H1 (cell line): ENCODE measurements around the gene MYRF. TPM values are rescaled to one million over a fixed set of nuclear protein-coding genes. Genes with fewer than 3 reads are reported as not detected.

ENCODE experiments used
- CTCF ChIA-PET: fragments of 300-600 bp; sonication (Branson Sonifier 250); formaldehyde crosslinking; loops from one replicate; lab custom pipeline; 2021; ENCODE audit not compliant: partially characterized antibody; lab: Charles Lee
- POLR2A ChIA-PET: fragments of 300-600 bp; sonication (Branson Sonifier 250); formaldehyde crosslinking; loops from one replicate; lab custom pipeline; 2021; ENCODE audit warnings: inconsistent platforms; ENCODE audit not compliant: partially characterized antibody; lab: Charles Lee
- DNase-seq, 2 experiments: peaks; one replicate each; pipeline versions ENCODE4 v3.0.0 to v3.0.0-alpha.2; 2010 to 2022; ENCODE audit warnings: low spot score in 2 of 2, low read depth in 1 of 2, mixed read lengths in 1 of 2
- FAIRE-seq: peaks from 2 replicates; lab custom pipeline; 2011; peaks lifted over from hg19 to GRCh38; lab: Jason Lieb, UNC
- H2AFZ ChIP-seq: 2 replicates; pipeline ENCODE4 v1.8.1; 2012; ENCODE audit warnings: low read length, inconsistent platforms
- H2AK5ac ChIP-seq: 2 replicates; pipeline ENCODE4 v1.6.1; 2013; ENCODE audit warnings: low read depth, low read length
- H2BK120ac ChIP-seq: replicated peaks from 2 replicates; pipeline ENCODE3; 2013; ENCODE audit warnings: low read depth, low read length, inconsistent platforms
- H2BK12ac ChIP-seq: 2 replicates; pipeline ENCODE4 v1.6.1; 2013; ENCODE audit warnings: low read depth, low read length
- H2BK15ac ChIP-seq: 2 replicates; pipeline ENCODE4 v1.6.1; 2013; ENCODE audit warnings: low read length
- H2BK20ac ChIP-seq: 2 replicates; pipeline ENCODE4 v1.6.1; 2013; ENCODE audit warnings: low read length
- H2BK5ac ChIP-seq: 2 replicates; pipeline ENCODE4 v1.6.1; 2013; ENCODE audit warnings: low read depth, low read length
- H3K14ac ChIP-seq: 2 replicates; pipeline ENCODE4 v1.6.1; 2013; ENCODE audit warnings: inconsistent platforms; ENCODE audit not compliant: insufficient read length
- H3K18ac ChIP-seq: 2 replicates; pipeline ENCODE4 v1.6.1; 2013; ENCODE audit warnings: low read length; ENCODE audit errors: extremely low read depth
- H3K23ac ChIP-seq: 2 replicates; pipeline ENCODE4 v1.6.1; 2013; ENCODE audit warnings: inconsistent platforms; ENCODE audit not compliant: insufficient read length
- H3K23me2 ChIP-seq: 2 replicates; pipeline ENCODE4 v1.6.1; 2013; ENCODE audit warnings: low read depth, low read length
- H3K27ac ChIP-seq: 2 replicates; pipeline ENCODE4 v1.6.1; 2011; ENCODE audit warnings: low read depth, low read length, inconsistent platforms
- H3K27me3 ChIP-seq, 4 experiments: replicated peaks in 1 of 4; 1 replicate in 1 of 4; 2 replicates in 3 of 4; pipeline versions ENCODE4 v1.6.1 to v1.8.1; 2011 to 2013; ENCODE audit warnings: low read length in 3 of 4, mild to moderate bottlenecking in 3 of 4, inconsistent platforms in 2 of 4, mixed read lengths in 2 of 4, moderate library complexity in 1 of 4; ENCODE audit not compliant: control insufficient read depth in 3 of 4, insufficient read depth in 3 of 4; ENCODE audit errors: extremely low read depth in 1 of 4
- H3K36me3 ChIP-seq, 4 experiments: 2 replicates each; pipeline versions ENCODE4 v1.6.1 to v1.8.1; 2011 to 2013; ENCODE audit warnings: mild to moderate bottlenecking in 4 of 4, low read length in 3 of 4, moderate library complexity in 2 of 4, control low read depth in 1 of 4, inconsistent platforms in 1 of 4; ENCODE audit not compliant: insufficient read depth in 4 of 4, control insufficient read depth in 2 of 4
- H3K4ac ChIP-seq: replicated peaks from 2 replicates; pipeline ENCODE3; 2013; ENCODE audit warnings: low read length, low read depth, mixed read lengths, inconsistent platforms; ENCODE audit not compliant: insufficient read length
- H3K4me1 ChIP-seq, 4 experiments: replicated peaks in 1 of 4; 1 replicate in 1 of 4; 2 replicates in 3 of 4; pipeline versions ENCODE4 v1.6.1 to v1.8.1; 2011 to 2013; ENCODE audit warnings: low read length in 3 of 4, inconsistent platforms in 2 of 4, mixed read lengths in 1 of 4; ENCODE audit not compliant: insufficient read depth in 4 of 4, control insufficient read depth in 3 of 4
- H3K4me2 ChIP-seq, 2 experiments: 2 replicates each; pipeline versions ENCODE4 v1.6.1 to v1.8.1; 2011 to 2013; ENCODE audit warnings: low read depth in 2 of 2, low read length in 2 of 2, control low read depth in 1 of 2, inconsistent platforms in 1 of 2, mild to moderate bottlenecking in 1 of 2; ENCODE audit not compliant: insufficient read depth in 1 of 2
- H3K4me3 ChIP-seq, 4 experiments: fragments of 200-600, 300-600 bp in 1 of 4; sonication (generic), shearing (Covaris generic), sonication (Bioruptor Twin) in 1 of 4; 2 replicates each; pipeline versions ENCODE4 v1.5.1 to v1.8.1; 2011 to 2016; ENCODE audit warnings: low read length in 4 of 4, low read depth in 3 of 4, control low read depth in 2 of 4, inconsistent platforms in 2 of 4, mild to moderate bottlenecking in 2 of 4, mixed read lengths in 1 of 4, moderate library complexity in 1 of 4; ENCODE audit not compliant: insufficient read depth in 2 of 4; ENCODE audit errors: extremely low read depth in 1 of 4
- H3K56ac ChIP-seq: replicated peaks from 2 replicates; pipeline ENCODE3; 2013; ENCODE audit warnings: low read depth, mild to moderate bottlenecking, mixed read lengths, low read length, inconsistent platforms; ENCODE audit not compliant: insufficient read length
- H3K79me1 ChIP-seq: 2 replicates; pipeline ENCODE4 v1.6.1; 2013; ENCODE audit warnings: low read depth, low read length, control low read depth
- H3K79me2 ChIP-seq, 2 experiments: 2 replicates each; pipeline versions ENCODE4 v1.6.1 to v1.8.1; 2012 to 2013; ENCODE audit warnings: low read length in 2 of 2, mild to moderate bottlenecking in 2 of 2, inconsistent platforms in 1 of 2; ENCODE audit not compliant: insufficient read depth in 2 of 2, control insufficient read depth in 1 of 2
- H3K9ac ChIP-seq, 4 experiments: replicated peaks in 1 of 4; 1 replicate in 1 of 4; 2 replicates in 3 of 4; pipeline versions ENCODE4 v1.6.1 to v1.8.1; 2011 to 2013; ENCODE audit warnings: low read depth in 3 of 4, low read length in 3 of 4, control low read depth in 2 of 4, mild to moderate bottlenecking in 2 of 4, moderate library complexity in 2 of 4, inconsistent platforms in 1 of 4; ENCODE audit errors: extremely low read depth in 1 of 4
- H3K9me3 ChIP-seq, 2 experiments: 2 replicates each; pipeline versions ENCODE4 v1.6.1 to v1.8.1; 2012 to 2013; ENCODE audit warnings: mild to moderate bottlenecking in 2 of 2, moderate library complexity in 2 of 2, control low read depth in 1 of 2, inconsistent platforms in 1 of 2, low read depth in 1 of 2, low read length in 1 of 2, mixed read lengths in 1 of 2; ENCODE audit not compliant: insufficient read depth in 2 of 2
- H4K20me1 ChIP-seq, 2 experiments: replicated peaks in 1 of 2; 2 replicates each; pipeline versions ENCODE3 to v1.8.1; 2011 to 2013; ENCODE audit warnings: inconsistent platforms in 2 of 2, low read length in 2 of 2, mild to moderate bottlenecking in 1 of 2; ENCODE audit not compliant: insufficient read depth in 2 of 2, control insufficient read depth in 1 of 2
- H4K5ac ChIP-seq: 2 replicates; pipeline ENCODE4 v1.6.1; 2013; ENCODE audit warnings: low read length, low read depth, mixed read lengths, inconsistent platforms; ENCODE audit not compliant: insufficient read length
- H4K8ac ChIP-seq: 2 replicates; pipeline ENCODE4 v1.8.0; 2013; ENCODE audit warnings: mild to moderate bottlenecking, moderate library complexity, low read length, inconsistent platforms; ENCODE audit not compliant: insufficient read depth; ENCODE audit errors: extremely low read depth
- H4K91ac ChIP-seq: replicated peaks from 2 replicates; pipeline ENCODE3; 2013; ENCODE audit warnings: low read length, mixed read lengths, inconsistent platforms; ENCODE audit not compliant: insufficient read length
- JUN ChIP-seq: IDR thresholded peaks from 2 replicates; pipeline ENCODE4 v1.6.1; 2011; ENCODE audit warnings: low read depth, mild to moderate bottlenecking, improper control_type of control experiment, low read length
- KDM1A ChIP-seq: fragments of 200-600, 300-600 bp; sonication (generic); IDR thresholded peaks from 2 replicates; pipeline ENCODE4 v1.7.1; 2016; ENCODE audit warnings: mild to moderate bottlenecking, low read length, borderline replicate concordance
- YY1 ChIP-seq: IDR thresholded peaks from 2 replicates; pipeline ENCODE4 v1.6.1; 2011; ENCODE audit warnings: low read depth, mild to moderate bottlenecking, low read length
- WGBS, 2 experiments: shearing (Covaris generic) in 1 of 2; methylation state at CpG; one replicate each; pipeline versions ENCODE4 v1.1.6 to v1.1.7; 2013 to 2015; ENCODE audit warnings: low lambda C conversion rate in 2 of 2, mixed read lengths in 2 of 2, inconsistent platforms in 1 of 2, low coverage in 1 of 2, missing lambda C conversion rate in 1 of 2; ENCODE audit not compliant: insufficient replicate concordance in 2 of 2, insufficient coverage in 1 of 2, insufficient read length in 1 of 2; ENCODE audit errors: extremely low coverage in 1 of 2, missing lambda C conversion rate in 1 of 2; 5-methylcytosine and 5-hydroxymethylcytosine counted together
- polyA plus RNA-seq, 7 experiments: library from polyadenylated mRNA; depleted of rRNA in 3 of 7; stranded (reverse) in 5 of 7; unstranded in 2 of 7; fragments of >200 nt in 5 of 7; fragments of 200-250 nt in 2 of 7; gene quantifications; 1 replicate in 5 of 7; 2 replicates in 1 of 7; 4 replicates in 1 of 7; pipeline versions ENCODE4 v1.2.1 to v1.2.3, GENCODE V29; 2011 to 2013; ENCODE audit warnings: missing spikeins in 2 of 7, mixed read lengths in 2 of 7
- total RNA-seq: library from RNA; stranded (reverse); fragmentation: NEBNext Ultra II Directional; extraction: Animal tissue kit (Norgen Biotek cat#: 25700); gene quantifications from 2 replicates; pipeline ENCODE4 v1.2.1, GENCODE V29; 2021
- TF ChIP-seq, protein P1 (sequence below), 3 experiments: IDR thresholded peaks; 1 replicate in 2 of 3; 2 replicates in 1 of 3; pipeline versions ENCODE4 v1.5.1 to v1.6.1; 2011; ENCODE audit warnings: low read length in 3 of 3, mild to moderate bottlenecking in 3 of 3, inconsistent platforms in 2 of 3, low read depth in 1 of 3, moderate library complexity in 1 of 3; ENCODE audit not compliant: insufficient read depth in 1 of 3; ENCODE audit errors: control extremely low read depth in 1 of 3

MYRF gene
- total and polyA plus RNA-seq, 2 of the 8 experiments (the other 6 are each of a cell fraction or from before 2014, with no cell fraction given) = 6.0 to 6.1 TPM

DNA sequence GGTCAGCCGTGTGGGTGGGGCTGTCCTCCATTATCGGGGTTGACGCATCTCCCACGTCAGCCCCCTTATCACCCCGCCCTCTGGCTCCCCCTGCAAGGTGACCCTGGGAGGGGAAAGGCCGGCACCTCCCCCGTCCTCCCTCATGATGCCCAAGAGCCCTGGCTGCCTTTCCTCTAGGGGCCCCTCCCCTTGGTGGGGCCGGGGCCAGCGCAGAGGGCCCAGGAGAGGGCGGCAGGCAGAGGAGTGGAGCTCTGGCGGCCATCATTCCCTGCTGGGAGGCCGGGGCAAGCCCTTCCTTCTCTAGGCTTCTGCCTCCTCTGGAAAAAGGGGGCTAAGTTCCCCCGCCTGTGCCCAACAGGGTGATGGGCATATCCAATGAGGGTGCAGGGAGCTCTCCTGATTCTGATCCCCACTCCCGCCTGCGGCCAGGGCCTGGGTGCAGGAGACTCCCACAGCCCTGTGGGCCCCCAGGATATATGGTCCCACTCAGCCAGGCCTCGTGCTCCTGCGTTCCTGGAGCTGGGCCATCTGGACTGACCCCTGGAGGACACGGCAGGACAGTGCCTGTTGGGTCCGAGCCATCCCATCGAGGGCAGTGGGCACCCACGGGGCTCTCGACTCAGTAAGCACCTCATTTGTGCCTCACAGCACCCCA lies 12.3 kb downstream of the MYRF start:
- CTCF ChIA-PET = interaction anchor here (1.0 to 5.3 kb wide), 13 partner anchors 10 to 135 kb away, joined by 3 to 38 read pairs (median 7); partner anchors contain the start of gene MYRF

More for the DNA sequence above, 12.3 kb downstream of the MYRF start:
- POLR2A ChIA-PET = interaction anchor here (0.5 to 1.6 kb wide), 7 partner anchors 11 to 288 kb away, joined by 3 to 6 read pairs (median 4); partner anchors contain the start of genes FEN1, MYRF and TMEM258
- Histone ChIP-seq H3K14ac (no peak overlapping the region), H3K79me2 (no peaks in the 10 kb centered on the region), H3K9me3 (no peaks in the 10 kb centered on the region), H3K23ac (no peak overlapping the region), H3K4me2 (no peak overlapping the region), H2BK12ac (peak overlapping the region; percentile 39; the same call in 1 of the 2 replicates), H3K27me3 (no peaks in the 10 kb centered on the region), H3K23me2 (no peaks in the 10 kb centered on the region), H2AK5ac (0 out of 2 replicates have a peak overlapping the region, but pooled peaks have one; percentile 13)
- no peak for FAIRE-seq
- peak; percentile 86 for TF ChIP-seq YY1
- no peak for TF ChIP-seq JUN
- TF ChIP-seq KDM1A = no peak
- TF ChIP-seq, protein P1, sequence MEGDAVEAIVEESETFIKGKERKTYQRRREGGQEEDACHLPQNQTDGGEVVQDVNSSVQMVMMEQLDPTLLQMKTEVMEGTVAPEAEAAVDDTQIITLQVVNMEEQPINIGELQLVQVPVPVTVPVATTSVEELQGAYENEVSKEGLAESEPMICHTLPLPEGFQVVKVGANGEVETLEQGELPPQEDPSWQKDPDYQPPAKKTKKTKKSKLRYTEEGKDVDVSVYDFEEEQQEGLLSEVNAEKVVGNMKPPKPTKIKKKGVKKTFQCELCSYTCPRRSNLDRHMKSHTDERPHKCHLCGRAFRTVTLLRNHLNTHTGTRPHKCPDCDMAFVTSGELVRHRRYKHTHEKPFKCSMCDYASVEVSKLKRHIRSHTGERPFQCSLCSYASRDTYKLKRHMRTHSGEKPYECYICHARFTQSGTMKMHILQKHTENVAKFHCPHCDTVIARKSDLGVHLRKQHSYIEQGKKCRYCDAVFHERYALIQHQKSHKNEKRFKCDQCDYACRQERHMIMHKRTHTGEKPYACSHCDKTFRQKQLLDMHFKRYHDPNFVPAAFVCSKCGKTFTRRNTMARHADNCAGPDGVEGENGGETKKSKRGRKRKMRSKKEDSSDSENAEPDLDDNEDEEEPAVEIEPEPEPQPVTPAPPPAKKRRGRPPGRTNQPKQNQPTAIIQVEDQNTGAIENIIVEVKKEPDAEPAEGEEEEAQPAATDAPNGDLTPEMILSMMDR (IDR thresholded peaks at IDR 0.05; ENCODE audit: control extremely low read depth in 1 of 3, insufficient read depth in 1 of 3, low read depth in 1 of 3, low read length in 3 of 3) = peak in 2 of 3 experiments; percentile 25 to 48; a peak in 2 of 4 replicates
- TF ChIP-seq, all 59 proteins: peak for 2
- H3K18ac ChIP-seq = peak overlapping the region; percentile 32; the same call in 1 of the 2 replicates
- H3K9ac ChIP-seq = no peak overlapping the region
- H3K4ac ChIP-seq = no peak overlapping the region
- no peak overlapping the region for H3K4me3 ChIP-seq
- H2BK15ac ChIP-seq = peak overlapping the region; percentile 31; the same call in 1 of the 2 replicates
- no peak overlapping the region for H2BK5ac ChIP-seq
- H2BK120ac ChIP-seq = no peak overlapping the region
- peak overlapping the region; percentile 72 for H4K91ac ChIP-seq
- DNase-seq = peak in 1 of 2 experiments; percentile 63
- no peaks in the 10 kb centered on the region for H3K36me3 ChIP-seq
- peak overlapping the region; percentile 3; the same call in 1 of the 2 replicates for H4K8ac ChIP-seq
- H3K27ac ChIP-seq = no peak overlapping the region
- H3K56ac ChIP-seq = no peak overlapping the region
- no peak overlapping the region for H4K5ac ChIP-seq
- H3K4me1 ChIP-seq = peaks cover 0 to 20% (median 11%) of the 10 kb centered on the region in 4 experiments; a peak in 6 of 7 replicates
- WGBS, 2 experiments = 74% methylated on average over 19 of the region's 22 CpGs; no CpG with 5 or more reads in 1 of the 2 experiments
- H2BK20ac ChIP-seq = 0 out of 2 replicates have a peak overlapping the region, but pooled peaks have one; percentile 23
- H2AFZ ChIP-seq = no peak overlapping the region
- H4K20me1 ChIP-seq = no peaks in the 10 kb centered on the region
- H3K79me1 ChIP-seq = no peaks in the 10 kb centered on the region
